Psoas muscle (tissue), 8 donors: ENCODE results near the gene PEX14. TPM values are rescaled to one million over a fixed set of nuclear protein-coding genes. Genes with fewer than 3 reads are reported as not detected.

Experiments used
- ATAC-seq, 4 donors: fragments of 200-7000 bp; cut with Tn5 transposase; one replicate each; pipeline ENCODE4 v1.9.1; 2020; ENCODE audit warnings: moderate library complexity in 3 of 4, mild to moderate bottlenecking in 2 of 4
- DNase-seq, 2 donors: peaks; one replicate each; pipeline ENCODE4 v3.0.0-alpha.2; 2020
- H3K27ac ChIP-seq: fragments of 200-600 bp; one replicate; pipeline ENCODE4 v1.8.0; 2022
- H3K27me3 ChIP-seq, 3 donors: fragments of 200-600 bp in 1 of 3; one replicate each; pipeline versions ENCODE4 v1.6.1 to v1.8.0; 2013 to 2022; ENCODE audit warnings: low read length in 2 of 3, mild to moderate bottlenecking in 2 of 3, moderate library complexity in 1 of 3; ENCODE audit not compliant: insufficient read depth in 3 of 3
- H3K36me3 ChIP-seq, 2 donors: fragments of 200-600 bp in 1 of 2; one replicate each; pipeline versions ENCODE4 v1.6.1 to v1.8.0; 2013 to 2022; ENCODE audit warnings: low read depth in 1 of 2, mild to moderate bottlenecking in 1 of 2, moderate library complexity in 1 of 2; ENCODE audit not compliant: insufficient read depth in 1 of 2
- H3K4me1 ChIP-seq: fragments of 200-600 bp; one replicate; pipeline ENCODE4 v1.8.0; 2022
- H3K4me3 ChIP-seq: fragments of 200-600 bp; one replicate; pipeline ENCODE4 v1.8.0; 2022; ENCODE audit warnings: mild to moderate bottlenecking
- H3K9me3 ChIP-seq: fragments of 200-600 bp; one replicate; pipeline ENCODE4 v1.8.0; 2022
- WGBS, 3 donors: extraction: QIAGEN DNeasy Blood & Tissue Kit; methylation state at CpG; one replicate each; pipeline versions ENCODE4 v1.1.6 to v1.1.7; 2013; 5-methylcytosine and 5-hydroxymethylcytosine counted together
- intact Hi-C, 2 donors: fragments of 100-400 bp; cut with DNase I; formaldehyde crosslinking; loops; one replicate each; pipeline versions ENCODE4 v1.11.0 to v1.14.2; 2022
- polyA plus RNA-seq, 3 donors: library from polyadenylated mRNA; stranded (reverse); fragments of 200-250 nt; gene quantifications; one replicate each; pipeline ENCODE4 v1.2.3, GENCODE V29; 2013
- total RNA-seq, 4 donors: library from RNA; stranded (reverse); fragmentation: NEBNext Ultra II Directional in 2 of 4; extraction: Animal tissue kit (Norgen Biotek cat#: 25700) in 2 of 4; gene quantifications; one replicate each; pipeline versions ENCODE4 v1.2.1 to v1.2.4, GENCODE V29; 2021 to 2023
- TF ChIP-seq, protein P1 (sequence below): fragments of 200-600 bp; IDR thresholded peaks from one replicate; pipeline ENCODE4 v1.8.0; 2022; ENCODE audit warnings: antibody characterized with exemption
- donor health status: healthy with polysubstance abuse.
- donor health status: DM: no; HTN: no; CAD: no; lungs with moderate emphysema.
- donor health status: Bipolar disorder and iron deficiency.
- donor health status: healthy.
- donor health status: DM: yes; HTN: yes; CAD: no.
- donor health status: DM: no; HTN: no; CAD: no.
- donor health status: DM: no; HTN: no; CAD: no.
- donor health status: DM: yes; HTN: yes; CAD: no.

Gene PEX14
- total and polyA plus RNA-seq, 7 donors: 13.7 to 23.5 (median 20.7) TPM

DNA sequence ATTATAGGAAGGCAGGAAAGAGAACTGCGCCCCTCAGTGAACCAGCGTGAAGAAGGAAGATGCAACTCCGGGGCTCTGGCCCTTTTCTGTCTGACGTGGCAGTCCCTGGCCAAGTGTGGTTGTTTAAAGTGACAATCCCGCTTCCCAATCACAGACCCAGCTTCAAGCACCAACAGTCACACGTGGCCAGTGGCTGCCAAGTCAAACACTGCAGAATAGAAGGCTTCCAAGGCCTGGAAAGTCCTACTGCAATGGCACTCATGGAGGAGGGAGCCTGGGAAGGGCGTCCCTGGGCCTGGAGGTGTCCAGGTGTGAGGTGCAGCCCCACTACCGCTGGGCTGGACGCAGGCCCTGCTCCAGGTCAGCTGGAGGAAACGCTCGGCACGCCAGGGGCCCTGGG lies 177.9 kb downstream of the PEX14 start:
- intact Hi-C loops: no loop called here
- 83 to 91% (median 89%) methylated on average over 11 to 12 of the region's 12 CpGs for WGBS, 3 donors
- Histone ChIP-seq H3K4me3 (no peak overlapping the region), H3K9me3 (no peaks in the 10 kb centered on the region), H3K27me3 (no peaks in the 10 kb centered on the region), H3K27ac (no peak overlapping the region), H3K4me1 (no peaks in the 10 kb centered on the region), H3K36me3 (peaks cover 0 to 85% of the 10 kb centered on the region in 2 donors)
- DNase-seq (no peak), ATAC-seq (no peak)
- TF ChIP-seq, protein P1, sequence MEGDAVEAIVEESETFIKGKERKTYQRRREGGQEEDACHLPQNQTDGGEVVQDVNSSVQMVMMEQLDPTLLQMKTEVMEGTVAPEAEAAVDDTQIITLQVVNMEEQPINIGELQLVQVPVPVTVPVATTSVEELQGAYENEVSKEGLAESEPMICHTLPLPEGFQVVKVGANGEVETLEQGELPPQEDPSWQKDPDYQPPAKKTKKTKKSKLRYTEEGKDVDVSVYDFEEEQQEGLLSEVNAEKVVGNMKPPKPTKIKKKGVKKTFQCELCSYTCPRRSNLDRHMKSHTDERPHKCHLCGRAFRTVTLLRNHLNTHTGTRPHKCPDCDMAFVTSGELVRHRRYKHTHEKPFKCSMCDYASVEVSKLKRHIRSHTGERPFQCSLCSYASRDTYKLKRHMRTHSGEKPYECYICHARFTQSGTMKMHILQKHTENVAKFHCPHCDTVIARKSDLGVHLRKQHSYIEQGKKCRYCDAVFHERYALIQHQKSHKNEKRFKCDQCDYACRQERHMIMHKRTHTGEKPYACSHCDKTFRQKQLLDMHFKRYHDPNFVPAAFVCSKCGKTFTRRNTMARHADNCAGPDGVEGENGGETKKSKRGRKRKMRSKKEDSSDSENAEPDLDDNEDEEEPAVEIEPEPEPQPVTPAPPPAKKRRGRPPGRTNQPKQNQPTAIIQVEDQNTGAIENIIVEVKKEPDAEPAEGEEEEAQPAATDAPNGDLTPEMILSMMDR: no peak

DNA sequence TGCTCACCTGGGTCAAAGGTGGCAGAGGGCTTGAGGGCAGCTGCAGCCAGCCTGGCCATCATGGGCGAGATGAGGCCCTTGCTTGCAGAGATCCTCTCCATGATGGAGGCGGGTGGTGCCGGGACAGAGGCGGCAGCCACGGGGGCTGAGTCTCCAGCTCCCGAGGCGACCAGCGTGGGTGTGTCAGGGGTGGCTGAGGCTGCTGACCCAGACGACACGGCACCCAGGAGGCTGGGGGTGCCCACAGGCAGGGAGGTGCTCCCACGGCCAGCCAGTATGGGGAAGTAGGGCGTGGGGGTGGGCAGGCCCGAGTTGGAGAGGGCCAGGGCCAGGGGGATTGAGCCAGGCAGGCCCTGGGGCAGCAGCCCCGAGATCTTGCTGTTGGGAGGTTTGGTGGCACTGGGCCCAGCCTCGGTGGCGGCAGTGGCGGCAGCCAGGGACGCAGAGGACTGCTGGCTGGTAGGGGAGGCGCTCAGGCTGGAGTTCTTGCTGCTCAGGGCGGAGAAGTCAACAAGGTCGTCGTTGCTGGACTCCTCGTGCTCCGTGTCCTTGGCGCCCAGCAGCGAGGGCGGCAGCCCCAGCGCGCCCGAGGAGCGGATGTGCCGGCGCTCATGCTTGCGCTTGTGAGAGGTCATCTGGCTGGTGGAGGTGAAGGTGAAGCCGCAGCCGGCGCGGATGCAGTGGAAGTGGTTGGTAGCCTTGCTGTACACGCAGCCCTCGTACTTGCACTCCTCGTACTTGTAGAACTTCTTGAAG lies 178.8 kb downstream of the PEX14 start:
- Histone ChIP-seq H3K9me3 (no peaks in the 10 kb centered on the region), H3K27ac (no peak overlapping the region), H3K27me3 (no peaks in the 10 kb centered on the region), H3K36me3 (peaks cover 0 to 87% of the 10 kb centered on the region in 2 donors), H3K4me3 (no peak overlapping the region), H3K4me1 (no peaks in the 10 kb centered on the region)
- no peak for ATAC-seq
- no peak for DNase-seq
- TF ChIP-seq, protein P1: no peak
- intact Hi-C loops: no loop called here
- 89 to 90% (median 90%) methylated on average over 41 of the region's 41 CpGs for WGBS, 3 donors

DNA sequence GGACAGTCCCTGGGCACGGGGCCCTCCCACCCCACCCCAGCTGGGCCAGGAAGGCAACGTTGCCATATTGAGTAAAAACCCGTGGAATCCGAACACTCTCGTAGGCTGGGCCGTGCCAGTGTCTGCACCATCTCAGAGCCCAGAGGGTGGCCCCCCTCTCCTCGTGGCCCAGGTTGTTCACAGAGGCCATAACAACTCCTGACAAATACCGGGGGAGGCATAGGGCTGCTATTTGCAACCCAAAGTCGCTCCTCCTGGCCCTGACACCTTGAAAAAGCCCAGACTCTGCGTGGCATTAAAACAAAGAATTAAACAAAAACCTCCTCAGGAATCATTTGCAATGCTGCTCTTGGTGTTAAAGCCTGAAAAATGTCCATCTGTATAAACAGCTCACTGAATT lies 180.3 kb downstream of the PEX14 start:
- no peaks in the 10 kb centered on the region for H3K27me3 ChIP-seq
- H3K9me3 ChIP-seq: no peaks in the 10 kb centered on the region
- DNase-seq (no peak), ATAC-seq (no peak)
- H3K4me3 ChIP-seq: no peak overlapping the region
- H3K36me3 ChIP-seq: peaks cover 0 to 92% of the 10 kb centered on the region in 2 donors
- TF ChIP-seq, protein P1: no peak
- WGBS, 3 donors: 78 to 82% (median 78%) methylated on average over 10 of the region's 10 CpGs
- H3K27ac ChIP-seq: no peak overlapping the region
- H3K4me1 ChIP-seq: no peaks in the 10 kb centered on the region
- intact Hi-C loops: no loop called here

DNA sequence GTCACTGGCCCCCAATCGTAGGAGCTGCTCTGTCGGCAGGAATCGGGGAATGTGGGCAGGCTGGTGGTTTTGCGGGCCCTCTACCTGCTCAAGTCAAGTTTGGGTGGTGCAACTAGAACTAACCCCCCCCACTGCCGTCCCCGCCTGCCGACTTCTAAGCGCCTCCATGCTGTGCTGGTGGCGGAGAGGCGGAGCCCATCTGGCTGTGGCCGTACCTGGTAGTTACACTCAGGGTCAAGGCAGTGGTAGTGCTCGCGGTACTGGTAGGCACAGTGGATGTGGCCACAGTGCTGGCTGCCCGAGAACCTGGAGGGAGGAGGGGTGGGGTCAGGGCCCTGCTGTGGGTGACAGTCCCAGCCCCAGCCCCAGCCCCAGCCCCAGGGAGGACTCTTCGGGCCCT lies 181.7 kb downstream of the PEX14 start:
- no peaks in the 10 kb centered on the region for H3K27me3 ChIP-seq
- intact Hi-C loops: no loop called here
- WGBS, 3 donors: 89 to 92% (median 91%) methylated on average over 15 of the region's 15 CpGs
- DNase-seq (no peak), ATAC-seq (no peak)
- H3K4me3 ChIP-seq: no peak overlapping the region
- H3K27ac ChIP-seq: no peak overlapping the region
- H3K4me1 ChIP-seq: no peaks in the 10 kb centered on the region
- TF ChIP-seq, protein P1: no peak
- H3K9me3 ChIP-seq: no peaks in the 10 kb centered on the region
- peaks cover 0 to 93% of the 10 kb centered on the region in 2 donors for H3K36me3 ChIP-seq
